Ectodermal cell (in vitro differentiated cells): ENCODE results near the gene ALPL.
A peak's percentile ranks its signal among the peaks of the same experiment; 100 is the strongest.

Source experiments
- H3K27ac ChIP-seq: 2 replicates; pipeline ENCODE4 v1.7.0; 2013; ENCODE audit warnings: mild to moderate bottlenecking, low read depth, low read length; ENCODE audit not compliant: insufficient read depth, poor library complexity, severe bottlenecking
- H3K27me3 ChIP-seq: 2 replicates; pipeline ENCODE4 v1.7.0; 2013; ENCODE audit warnings: mild to moderate bottlenecking, low read length; ENCODE audit not compliant: insufficient read depth, control insufficient read depth, poor library complexity, severe bottlenecking
- H3K36me3 ChIP-seq: one replicate; pipeline ENCODE4 v1.7.0; 2013; ENCODE audit warnings: low read length; ENCODE audit not compliant: control insufficient read depth, insufficient read depth
- H3K4me1 ChIP-seq: one replicate; pipeline ENCODE4 v1.7.0; 2013; ENCODE audit warnings: low read length; ENCODE audit not compliant: control insufficient read depth, insufficient read depth
- H3K4me3 ChIP-seq: 2 replicates; pipeline ENCODE4 v1.7.0; 2013; ENCODE audit warnings: low read depth, low read length, control low read depth; ENCODE audit not compliant: insufficient read depth
- H3K9me3 ChIP-seq: 2 replicates; pipeline ENCODE4 v1.7.0; 2013; ENCODE audit warnings: mild to moderate bottlenecking, low read length, moderate library complexity; ENCODE audit not compliant: control insufficient read depth
- WGBS, 2 experiments: methylation state at CpG; one replicate each; pipeline ENCODE4 v1.1.7; 2013; ENCODE audit warnings: missing lambda C conversion rate in 2 of 2; 5-methylcytosine and 5-hydroxymethylcytosine counted together

ALPL gene

DNA sequence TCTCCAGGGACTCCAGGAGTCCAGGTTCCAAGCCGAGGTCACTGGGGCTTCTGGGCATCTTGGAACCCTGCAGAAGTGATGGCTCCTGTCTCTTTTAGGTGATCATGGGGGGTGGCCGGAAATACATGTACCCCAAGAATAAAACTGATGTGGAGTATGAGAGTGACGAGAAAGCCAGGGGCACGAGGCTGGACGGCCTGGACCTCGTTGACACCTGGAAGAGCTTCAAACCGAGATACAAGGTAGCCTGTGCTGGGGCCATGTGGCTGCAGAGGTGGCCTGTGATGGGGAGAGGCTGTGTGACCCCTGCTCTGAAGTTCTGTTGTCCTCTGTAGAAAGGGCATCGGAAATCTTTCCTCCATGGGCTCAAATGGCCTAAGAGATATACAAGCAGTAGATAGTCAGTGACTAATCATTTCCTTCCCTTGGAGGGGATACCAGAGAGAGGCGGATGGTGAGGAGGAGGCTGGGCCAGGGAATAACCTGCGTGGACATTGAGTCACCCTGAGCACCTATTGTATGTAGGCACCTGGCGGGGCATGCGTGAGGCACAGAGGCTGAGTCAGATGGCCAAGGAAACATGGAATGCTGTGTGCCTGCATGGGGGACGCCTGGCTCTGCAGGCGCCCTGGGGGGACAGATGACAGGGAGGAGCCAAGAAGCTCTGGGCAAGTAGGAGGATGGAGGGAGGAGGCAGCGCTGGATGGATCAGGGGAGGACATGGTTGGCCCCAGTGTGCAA is 59.0 kb downstream of the ALPL start:
- H3K9me3 ChIP-seq, result no peaks in the 10 kb centered on the region
- 87% methylated on average over 15 of the region's 15 CpGs for WGBS, 2 experiments
- H3K4me3 ChIP-seq, result no peak overlapping the region
- H3K36me3 ChIP-seq, result no peaks in the 10 kb centered on the region
- no peak overlapping the region for H3K27ac ChIP-seq
- no peaks in the 10 kb centered on the region for H3K4me1 ChIP-seq
- H3K27me3 ChIP-seq, result no peaks in the 10 kb centered on the region

DNA sequence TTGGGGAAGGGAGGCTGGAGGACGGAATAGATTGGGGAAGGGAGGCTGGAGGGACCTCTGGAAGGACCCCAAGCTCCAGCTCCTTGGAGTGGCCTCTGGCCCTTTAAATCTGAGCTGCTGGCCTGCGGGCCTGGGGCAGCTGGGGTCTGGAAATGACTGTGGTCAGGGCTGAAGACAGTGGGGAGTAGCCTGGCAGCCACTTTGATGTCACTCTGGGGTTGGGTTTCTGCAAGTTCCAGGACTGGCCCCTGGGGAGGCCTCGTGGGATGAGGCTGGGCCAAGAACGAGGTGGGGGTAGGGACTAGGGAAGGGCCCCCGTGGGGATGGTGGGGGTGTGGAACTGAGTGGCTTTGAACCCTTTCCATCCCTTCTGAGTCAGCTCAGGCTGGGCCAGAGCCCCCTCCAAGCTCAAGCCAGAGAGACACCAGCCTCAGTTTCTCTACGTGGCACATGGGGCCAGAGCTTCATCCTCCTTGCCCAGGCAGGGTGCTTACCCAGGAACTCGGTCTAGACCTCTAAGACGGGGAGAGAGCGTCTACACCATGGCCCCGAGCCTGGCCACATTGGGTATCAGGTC is 59.7 kb downstream of the ALPL start:
- H3K4me1 ChIP-seq, result peaks cover 5% of the 10 kb centered on the region
- no peaks in the 10 kb centered on the region for H3K27me3 ChIP-seq
- H3K36me3 ChIP-seq, result no peaks in the 10 kb centered on the region
- H3K9me3 ChIP-seq, result no peaks in the 10 kb centered on the region
- H3K27ac ChIP-seq, result no peak overlapping the region
- H3K4me3 ChIP-seq, result no peak overlapping the region
- WGBS, 2 experiments, result 79 to 82% methylated on average over 10 of the region's 10 CpGs

GRCh38 chr1:21569820-21570527 is 60.8 kb downstream of the ALPL start:
- no peak overlapping the region for H3K27ac ChIP-seq
- no peak overlapping the region for H3K4me3 ChIP-seq
- WGBS, 2 experiments, result 90 to 94% methylated on average over 9 to 10 of the region's 10 CpGs
- no peaks in the 10 kb centered on the region for H3K9me3 ChIP-seq
- H3K36me3 ChIP-seq, result no peaks in the 10 kb centered on the region
- no peaks in the 10 kb centered on the region for H3K27me3 ChIP-seq
- H3K4me1 ChIP-seq, result peaks cover 15% of the 10 kb centered on the region

DNA sequence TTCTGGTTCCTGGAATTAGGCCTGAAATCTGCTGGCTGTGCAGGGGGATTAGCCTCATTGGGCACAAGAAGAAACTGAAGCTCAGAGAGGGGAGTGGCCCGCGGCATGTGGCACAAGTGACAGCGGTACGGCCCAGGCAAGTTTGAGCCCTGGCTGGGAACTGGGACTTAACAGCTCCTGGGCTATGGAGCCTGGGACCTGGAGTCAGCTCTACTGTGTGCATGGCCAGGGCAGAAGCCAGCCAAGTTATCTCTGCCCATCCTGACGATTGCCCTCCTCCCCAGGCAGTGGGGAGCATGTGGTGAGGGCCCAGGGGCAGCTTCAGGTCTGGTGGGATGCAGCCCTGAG is 61.3 kb downstream of the ALPL start:
- WGBS, 2 experiments, result 93 to 97% methylated on average over 5 of the region's 5 CpGs
- Histone ChIP-seq H3K27ac (no peak overlapping the region), H3K4me3 (no peak overlapping the region), H3K4me1 (peaks cover 20% of the 10 kb centered on the region), H3K36me3 (no peaks in the 10 kb centered on the region), H3K9me3 (no peaks in the 10 kb centered on the region), H3K27me3 (no peaks in the 10 kb centered on the region)

- 95 to 96% methylated on average over 4 of the region's 4 CpGs for WGBS, 2 experiments
- no peaks in the 10 kb centered on the region for H3K27me3 ChIP-seq
Observed at GRCh38 chr1:21570885-21571284, 61.7 kb downstream of the ALPL start.

GRCh38 chr1:21572221-21572620 is 63.0 kb downstream of the ALPL start:
- no peak overlapping the region for H3K4me3 ChIP-seq
- WGBS, 2 experiments, result 95 to 96% methylated on average over 6 of the region's 6 CpGs
- peaks cover 20% of the 10 kb centered on the region for H3K4me1 ChIP-seq
- no peaks in the 10 kb centered on the region for H3K36me3 ChIP-seq
- H3K27ac ChIP-seq, result no peak overlapping the region
- H3K9me3 ChIP-seq, result no peaks in the 10 kb centered on the region
- no peaks in the 10 kb centered on the region for H3K27me3 ChIP-seq

More at GRCh38 chr1:21570885-21571284, 61.7 kb downstream of the ALPL start:
- H3K4me1 ChIP-seq, result peaks cover 20% of the 10 kb centered on the region
- no peak overlapping the region for H3K4me3 ChIP-seq
- H3K36me3 ChIP-seq, result no peaks in the 10 kb centered on the region
- H3K9me3 ChIP-seq, result no peaks in the 10 kb centered on the region
- H3K27ac ChIP-seq, result no peak overlapping the region

- 92% methylated on average over 13 of the region's 13 CpGs for WGBS, 2 experiments
- Histone ChIP-seq H3K27me3 (no peaks in the 10 kb centered on the region), H3K4me1 (peaks cover 20% of the 10 kb centered on the region), H3K9me3 (no peaks in the 10 kb centered on the region), H3K36me3 (no peaks in the 10 kb centered on the region), H3K4me3 (no peak overlapping the region), H3K27ac (no peak overlapping the region)
Observed at GRCh38 chr1:21572735-21573277, 63.6 kb downstream of the ALPL start.

- 93 to 94% methylated on average over 11 of the region's 11 CpGs for WGBS, 2 experiments
- H3K27ac ChIP-seq, result no peak overlapping the region
- no peaks in the 10 kb centered on the region for H3K36me3 ChIP-seq
- H3K27me3 ChIP-seq, result no peaks in the 10 kb centered on the region
- peaks cover 20% of the 10 kb centered on the region for H3K4me1 ChIP-seq
- no peaks in the 10 kb centered on the region for H3K9me3 ChIP-seq
- H3K4me3 ChIP-seq, result no peak overlapping the region
Observed at GRCh38 chr1:21573475-21573874, 64.3 kb downstream of the ALPL start.

GRCh38 chr1:21573971-21574465 is 64.8 kb downstream of the ALPL start:
- H3K4me1 ChIP-seq, result peaks cover 20% of the 10 kb centered on the region
- peak overlapping the region; percentile 45 for H3K27ac ChIP-seq
- no peaks in the 10 kb centered on the region for H3K9me3 ChIP-seq
- no peak overlapping the region for H3K4me3 ChIP-seq
- no peaks in the 10 kb centered on the region for H3K27me3 ChIP-seq
- no peaks in the 10 kb centered on the region for H3K36me3 ChIP-seq
- WGBS, 2 experiments, result 40 to 43% methylated on average over 11 of the region's 11 CpGs
